Activated CD4-positive, alpha-beta memory T cell treated with anti-CD3 and anti-CD28 coated beads, Interleukin-2, amount 10 ng/mL, durations not matched to agents 7 days and 5 days (primary cell): Measurements from ENCODE around the gene INTS6. TPM values are rescaled to one million over a fixed set of nuclear protein-coding genes. Genes with fewer than 3 reads are reported as not detected.
A peak's percentile ranks its signal among the peaks of the same experiment; 100 is the strongest.

Experiments
- CTCF ChIA-PET: fragments of 350-600 bp; sonication (Branson Sonifier 250); formaldehyde crosslinking; loops from one replicate; lab custom pipeline; 2021; ENCODE audit warnings: antibody characterized with exemption, inconsistent platforms; lab: Charles Lee
- POLR2A ChIA-PET: fragments of 350-600 bp; sonication (Branson Sonifier 250); formaldehyde crosslinking; loops from one replicate; lab custom pipeline; 2021; ENCODE audit warnings: antibody characterized with exemption; lab: Charles Lee
- DNase-seq: peaks from one replicate; pipeline ENCODE4 v3.0.0-alpha.2; 2020
- H3K27ac Mint-ChIP-seq: one replicate; pipeline ENCODE4 v1.8.0; 2021; ENCODE audit warnings: mild to moderate bottlenecking, mixed read lengths
- H3K27me3 Mint-ChIP-seq: one replicate; pipeline ENCODE4 v1.8.0; 2021; ENCODE audit warnings: mixed read lengths
- H3K36me3 Mint-ChIP-seq: one replicate; pipeline ENCODE4 v1.8.0; 2021; ENCODE audit warnings: low read depth, mixed read lengths
- H3K4me1 Mint-ChIP-seq: one replicate; pipeline ENCODE4 v1.8.0; 2021; ENCODE audit warnings: mixed read lengths
- H3K4me3 Mint-ChIP-seq: one replicate; pipeline ENCODE4 v1.8.0; 2021; ENCODE audit warnings: mild to moderate bottlenecking, mixed read lengths
- H3K9me3 Mint-ChIP-seq: one replicate; pipeline ENCODE4 v1.8.0; 2021; ENCODE audit warnings: mixed read lengths
- total RNA-seq, 2 experiments: library from RNA; stranded (reverse); gene quantifications; one replicate each; pipeline ENCODE4 v1.2.3, GENCODE V29; 2021

Gene INTS6, protein sequence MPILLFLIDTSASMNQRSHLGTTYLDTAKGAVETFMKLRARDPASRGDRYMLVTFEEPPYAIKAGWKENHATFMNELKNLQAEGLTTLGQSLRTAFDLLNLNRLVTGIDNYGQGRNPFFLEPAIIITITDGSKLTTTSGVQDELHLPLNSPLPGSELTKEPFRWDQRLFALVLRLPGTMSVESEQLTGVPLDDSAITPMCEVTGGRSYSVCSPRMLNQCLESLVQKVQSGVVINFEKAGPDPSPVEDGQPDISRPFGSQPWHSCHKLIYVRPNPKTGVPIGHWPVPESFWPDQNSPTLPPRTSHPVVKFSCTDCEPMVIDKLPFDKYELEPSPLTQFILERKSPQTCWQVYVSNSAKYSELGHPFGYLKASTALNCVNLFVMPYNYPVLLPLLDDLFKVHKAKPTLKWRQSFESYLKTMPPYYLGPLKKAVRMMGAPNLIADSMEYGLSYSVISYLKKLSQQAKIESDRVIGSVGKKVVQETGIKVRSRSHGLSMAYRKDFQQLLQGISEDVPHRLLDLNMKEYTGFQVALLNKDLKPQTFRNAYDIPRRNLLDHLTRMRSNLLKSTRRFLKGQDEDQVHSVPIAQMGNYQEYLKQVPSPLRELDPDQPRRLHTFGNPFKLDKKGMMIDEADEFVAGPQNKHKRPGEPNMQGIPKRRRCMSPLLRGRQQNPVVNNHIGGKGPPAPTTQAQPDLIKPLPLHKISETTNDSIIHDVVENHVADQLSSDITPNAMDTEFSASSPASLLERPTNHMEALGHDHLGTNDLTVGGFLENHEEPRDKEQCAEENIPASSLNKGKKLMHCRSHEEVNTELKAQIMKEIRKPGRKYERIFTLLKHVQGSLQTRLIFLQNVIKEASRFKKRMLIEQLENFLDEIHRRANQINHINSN
- 10 to 100 TPM; 45.5 to 48.9 TPM for total RNA-seq

GRCh38 chr13:51452361-51453206 lies at the start of gene INTS6:
INTS6 (minus strand) TSS chr13:51453036; CDS start chr13:51452525, 511 bp downstream.
- CTCF ChIA-PET = interaction anchor here (0.5 to 2.6 kb wide), 17 partner anchors 9 to 1200 kb away, joined by 3 to 30 read pairs (median 4); partner anchors contain the start of gene SUGT1

GRCh38 chr13:51502153-51502651 lies 49.4 kb upstream of the INTS6 start:
- POLR2A ChIA-PET = no interaction called here
- Mint-ChIP-seq H3K9me3 (no peaks in the 10 kb centered on the region), H3K27me3 (peaks cover 8% of the 10 kb centered on the region), H3K4me1 (peaks cover 27% of the 10 kb centered on the region), H3K36me3 (no peaks in the 10 kb centered on the region), H3K27ac (no peak overlapping the region), H3K4me3 (no peak overlapping the region)
- peak; percentile 25 for DNase-seq
- CTCF ChIA-PET = interaction anchor here (0.7 to 0.8 kb wide), 2 partner anchors 85 to 1260 kb away, joined by 3 read pairs; no protein-coding TSS in a partner anchor

More at GRCh38 chr13:51452361-51453206, at the start of gene INTS6:
- H3K27ac Mint-ChIP-seq = peak within 1 kb of the TSS; percentile 94
- peak; percentile 99 for DNase-seq
- H3K36me3 Mint-ChIP-seq = peaks cover 59% of the 10 kb centered on the region
- peak within 1 kb of the TSS; percentile 91 for H3K4me3 Mint-ChIP-seq
- H3K9me3 Mint-ChIP-seq = peaks cover 5% of the 10 kb centered on the region
- POLR2A ChIA-PET = interaction anchor here (0.5 to 6.9 kb wide), 57 partner anchors 8 to 1372 kb away, joined by 3 to 109 read pairs (median 5); no protein-coding TSS in a partner anchor
- H3K27me3 Mint-ChIP-seq = no peaks in the 10 kb centered on the region
- peaks cover 32% of the 10 kb centered on the region for H3K4me1 Mint-ChIP-seq

GRCh38 chr13:51501592-51502152 lies 48.8 kb upstream of the INTS6 start:
- DNase-seq = no peak
- no peak overlapping the region for H3K27ac Mint-ChIP-seq
- ChIA-PET POLR2A (interaction anchor here (0.8 kb wide), 1 partner anchor 109 kb away, joined by 4 read pairs; no protein-coding TSS in a partner anchor), CTCF (interaction anchor here (0.8 kb wide), 1 partner anchor 1259 kb away, joined by 3 read pairs; no protein-coding TSS in a partner anchor)
- peaks cover 27% of the 10 kb centered on the region for H3K4me1 Mint-ChIP-seq
- H3K4me3 Mint-ChIP-seq = no peak overlapping the region
- no peaks in the 10 kb centered on the region for H3K9me3 Mint-ChIP-seq
- H3K36me3 Mint-ChIP-seq = no peaks in the 10 kb centered on the region
- H3K27me3 Mint-ChIP-seq = peaks cover 12% of the 10 kb centered on the region

DNA sequence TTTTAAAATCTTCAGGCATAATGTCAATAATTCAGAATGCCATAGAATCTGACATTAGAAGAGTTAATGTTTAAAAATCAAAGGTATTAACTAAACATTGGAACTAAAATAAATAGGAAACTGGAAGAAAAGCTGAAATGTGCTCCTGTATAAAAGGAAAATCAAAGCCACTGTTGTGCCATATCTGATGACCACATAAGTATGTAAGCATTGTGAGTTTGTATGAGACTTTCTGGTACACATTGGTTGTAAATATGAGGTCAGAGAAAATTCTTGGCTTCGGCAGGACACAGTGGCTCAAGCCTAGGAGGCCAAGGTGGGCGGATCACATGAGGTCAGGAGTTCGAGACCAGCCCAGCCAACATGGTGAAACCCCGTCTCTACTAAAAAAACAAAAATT lies 48.3 kb upstream of the INTS6 start:
- CTCF ChIA-PET = no interaction called here
- H3K27ac Mint-ChIP-seq = no peak overlapping the region
- H3K9me3 Mint-ChIP-seq = no peaks in the 10 kb centered on the region
- DNase-seq = no peak
- POLR2A ChIA-PET = interaction anchor here (0.8 kb wide), 1 partner anchor 109 kb away, joined by 4 read pairs; no protein-coding TSS in a partner anchor
- H3K36me3 Mint-ChIP-seq = no peaks in the 10 kb centered on the region
- peaks cover 14% of the 10 kb centered on the region for H3K27me3 Mint-ChIP-seq
- peaks cover 27% of the 10 kb centered on the region for H3K4me1 Mint-ChIP-seq
- no peak overlapping the region for H3K4me3 Mint-ChIP-seq

DNA sequence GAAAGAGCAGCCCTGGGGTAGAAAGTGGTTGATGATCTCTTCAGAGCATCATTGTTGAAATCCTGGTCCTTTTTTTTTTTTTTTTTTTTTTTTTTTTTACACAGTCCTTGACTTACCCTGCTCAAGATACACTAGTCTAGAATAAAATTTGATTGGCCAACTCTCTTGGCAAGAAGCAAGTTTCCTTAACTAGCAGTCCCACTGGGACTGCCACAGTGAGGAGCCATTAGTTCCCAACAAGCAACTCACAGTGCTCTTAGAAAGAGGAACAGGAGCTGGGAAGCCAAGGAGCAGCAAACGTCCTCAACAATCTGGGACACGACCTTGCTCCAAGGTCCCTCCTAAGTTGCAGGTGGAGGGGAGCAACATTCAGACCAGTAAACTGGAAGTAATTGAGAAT lies 47.9 kb upstream of the INTS6 start:
- POLR2A ChIA-PET = no interaction called here
- DNase-seq = no peak
- peaks cover 17% of the 10 kb centered on the region for H3K27me3 Mint-ChIP-seq
- H3K4me1 Mint-ChIP-seq = peaks cover 27% of the 10 kb centered on the region
- H3K9me3 Mint-ChIP-seq = no peaks in the 10 kb centered on the region
- no peaks in the 10 kb centered on the region for H3K36me3 Mint-ChIP-seq
- H3K4me3 Mint-ChIP-seq = no peak overlapping the region
- H3K27ac Mint-ChIP-seq = no peak overlapping the region
- CTCF ChIA-PET = no interaction called here

- Mint-ChIP-seq H3K4me3 (no peak overlapping the region), H3K4me1 (peaks cover 27% of the 10 kb centered on the region), H3K27ac (no peak overlapping the region), H3K9me3 (no peaks in the 10 kb centered on the region), H3K27me3 (peaks cover 17% of the 10 kb centered on the region), H3K36me3 (no peaks in the 10 kb centered on the region)
- no peak for DNase-seq
- ChIA-PET POLR2A (no interaction called here), CTCF (no interaction called here)
These were observed 47.0 kb upstream of the INTS6 start for GRCh38 chr13:51499841-51500240.

- Mint-ChIP-seq H3K36me3 (no peaks in the 10 kb centered on the region), H3K9me3 (no peaks in the 10 kb centered on the region), H3K27ac (no peak overlapping the region), H3K4me1 (peaks cover 2% of the 10 kb centered on the region), H3K4me3 (no peak overlapping the region), H3K27me3 (peaks cover 24% of the 10 kb centered on the region)
- no peak for DNase-seq
- ChIA-PET POLR2A (no interaction called here), CTCF (no interaction called here)
These were observed 42.5 kb upstream of the INTS6 start for GRCh38 chr13:51495316-51495715.

- Mint-ChIP-seq H3K27me3 (peaks cover 24% of the 10 kb centered on the region), H3K9me3 (peaks cover 1% of the 10 kb centered on the region), H3K27ac (no peak overlapping the region), H3K36me3 (no peaks in the 10 kb centered on the region), H3K4me3 (no peak overlapping the region), H3K4me1 (no peaks in the 10 kb centered on the region)
- CTCF ChIA-PET = no interaction called here
- DNase-seq = no peak
- POLR2A ChIA-PET = no interaction called here
These were observed 41.3 kb upstream of the INTS6 start for GRCh38 chr13:51494156-51494555.

GRCh38 chr13:51488212-51488611 lies 35.4 kb upstream of the INTS6 start:
- CTCF ChIA-PET = no interaction called here
- Mint-ChIP-seq H3K36me3 (no peaks in the 10 kb centered on the region), H3K27ac (no peak overlapping the region), H3K27me3 (peaks cover 5% of the 10 kb centered on the region), H3K9me3 (peaks cover 2% of the 10 kb centered on the region), H3K4me1 (no peaks in the 10 kb centered on the region), H3K4me3 (no peak overlapping the region)
- POLR2A ChIA-PET = no interaction called here
- no peak for DNase-seq

DNA sequence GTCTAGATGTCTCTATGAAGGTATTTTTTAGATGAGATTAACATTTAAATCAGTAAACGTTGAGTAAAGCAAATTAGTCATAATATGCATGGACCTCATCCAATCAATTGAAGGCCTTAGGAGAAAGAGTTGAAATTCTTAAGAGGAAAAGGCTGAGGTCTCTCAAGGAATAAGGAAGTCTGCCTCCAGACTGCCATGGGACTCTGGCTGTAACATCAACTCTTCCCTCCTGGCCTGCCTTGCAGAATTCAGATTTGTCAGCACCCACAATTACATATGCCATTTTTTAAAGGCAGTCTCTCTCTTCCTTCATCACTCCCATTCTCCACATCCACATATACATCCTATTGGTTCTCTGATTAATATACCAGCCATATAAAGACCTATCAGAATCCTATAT lies 28.8 kb upstream of the INTS6 start:
- H3K27me3 Mint-ChIP-seq = no peaks in the 10 kb centered on the region
- ChIA-PET CTCF (no interaction called here), POLR2A (no interaction called here)
- H3K36me3 Mint-ChIP-seq = no peaks in the 10 kb centered on the region
- no peak overlapping the region for H3K4me3 Mint-ChIP-seq
- H3K9me3 Mint-ChIP-seq = no peaks in the 10 kb centered on the region
- no peak overlapping the region for H3K27ac Mint-ChIP-seq
- no peak for DNase-seq
- no peaks in the 10 kb centered on the region for H3K4me1 Mint-ChIP-seq

GRCh38 chr13:51479199-51479523 lies 26.3 kb upstream of the INTS6 start:
- no peak for DNase-seq
- H3K4me1 Mint-ChIP-seq = peaks cover 2% of the 10 kb centered on the region
- H3K4me3 Mint-ChIP-seq = no peak overlapping the region
- peaks cover 4% of the 10 kb centered on the region for H3K27me3 Mint-ChIP-seq
- H3K27ac Mint-ChIP-seq = no peak overlapping the region
- H3K9me3 Mint-ChIP-seq = no peaks in the 10 kb centered on the region
- CTCF ChIA-PET = no interaction called here
- POLR2A ChIA-PET = no interaction called here
- H3K36me3 Mint-ChIP-seq = no peaks in the 10 kb centered on the region
